Esophagus squamous epithelium (tissue), 5 donors: Measurements from ENCODE around the gene WNT4. TPM values are rescaled to one million over a fixed set of nuclear protein-coding genes. Genes with fewer than 3 reads are reported as not detected.

ENCODE experiments used
- DNase-seq: peaks from one replicate; lab custom pipeline; 2025; lab: John Stamatoyannopoulos, UW
- H3K27ac ChIP-seq, 4 donors: fragments of 200-600 bp; sonication (generic); one replicate each; pipeline ENCODE4 v1.5.1; 2016 to 2019; ENCODE audit warnings: mild to moderate bottlenecking in 1 of 4
- H3K27me3 ChIP-seq, 4 donors: fragments of 200-600 bp; sonication (generic); 1 replicate in 3 of 4; 2 replicates in 1 of 4; pipeline versions ENCODE4 v1.5.1 to v1.6.0; 2017 to 2021; ENCODE audit warnings: antibody characterized with exemption in 1 of 4
- H3K36me3 ChIP-seq, 3 donors: fragments of 200-600 bp; sonication (generic); one replicate each; pipeline ENCODE4 v1.5.1; 2016 to 2019
- H3K4me1 ChIP-seq, 3 donors: fragments of 200-600 bp; sonication (generic); one replicate each; pipeline ENCODE4 v1.5.1; 2017 to 2019
- H3K4me3 ChIP-seq, 4 donors: fragments of 200-600 bp; sonication (generic); 1 replicate in 3 of 4; 2 replicates in 1 of 4; pipeline ENCODE4 v1.5.1; 2016 to 2019; ENCODE audit warnings: mild to moderate bottlenecking in 2 of 4, moderate library complexity in 1 of 4
- H3K9me3 ChIP-seq, 3 donors: fragments of 200-600 bp; sonication (generic); one replicate each; pipeline ENCODE4 v1.5.1; 2016 to 2019
- CTCF ChIP-seq, 6 experiments: fragments of 450-650 bp in 4 of 6; fragments of 200-600 bp in 2 of 6; sonication (generic) in 2 of 6; IDR thresholded peaks; one replicate each; pipeline ENCODE4 v1.5.1; 2016 to 2019; ENCODE audit warnings: antibody characterized with exemption in 6 of 6, mild to moderate bottlenecking in 4 of 6, moderate library complexity in 4 of 6
- POLR2A ChIP-seq, 4 donors: fragments of 450-650 bp; IDR thresholded peaks; one replicate each; pipeline ENCODE4 v1.6.1; 2017; ENCODE audit warnings: antibody characterized with exemption in 4 of 4, mild to moderate bottlenecking in 4 of 4, moderate library complexity in 3 of 4
- WGBS, 2 donors: methylation state at CpG; one replicate each; pipeline ENCODE4 v1.1.5; 2018; 5-methylcytosine and 5-hydroxymethylcytosine counted together
- intact Hi-C: fragments of 100-400 bp; cut with DNase I; formaldehyde crosslinking; loops from one replicate; pipeline ENCODE4 v1.15.0; 2022
- total RNA-seq, 4 donors: library from RNA; depleted of rRNA; stranded (reverse); fragments of >200 nt; gene quantifications; one replicate each; pipeline ENCODE4 v1.1.0, GENCODE V29; 2016
- donor health status: DM: yes; HTN: yes; CAD: no.

The WNT4 gene
- total RNA-seq, 4 donors from 2014 or later = 4.8 to 11.9 (median 6.6) TPM

GRCh38 chr1:22188436-22188835 lies 45.5 kb upstream of the WNT4 start:
- no peaks in the 10 kb centered on the region for H3K9me3 ChIP-seq
- no peaks in the 10 kb centered on the region for H3K36me3 ChIP-seq
- peaks cover 0 to 49% (median 0%) of the 10 kb centered on the region in 4 donors for H3K27me3 ChIP-seq
- no peak overlapping the region for H3K4me3 ChIP-seq
- WGBS, 2 donors = 68 to 84% methylated on average over 3 of the region's 3 CpGs
- DNase-seq = no peak
- no peaks in the 10 kb centered on the region for H3K4me1 ChIP-seq
- H3K27ac ChIP-seq = no peak overlapping the region
- TF ChIP-seq POLR2A (IDR thresholded peaks at IDR 0.05) (no peak), CTCF (IDR thresholded peaks at IDR 0.05) (no peak)
- intact Hi-C loops = no loop called here

GRCh38 chr1:22186311-22186710 lies 43.4 kb upstream of the WNT4 start:
- WGBS, 2 donors = 85 to 88% methylated on average over 7 of the region's 7 CpGs

GRCh38 chr1:22184892-22185612 lies 42.2 kb upstream of the WNT4 start:
- Histone ChIP-seq H3K36me3 (no peaks in the 10 kb centered on the region), H3K9me3 (no peaks in the 10 kb centered on the region), H3K27ac (no peak overlapping the region), H3K27me3 (peaks cover 0 to 63% (median 0%) of the 10 kb centered on the region in 4 donors), H3K4me1 (no peaks in the 10 kb centered on the region), H3K4me3 (no peak overlapping the region)
- intact Hi-C loops = no loop called here
- no peak for DNase-seq
- no peak for TF ChIP-seq CTCF (IDR thresholded peaks at IDR 0.05)
- no peak for TF ChIP-seq POLR2A (IDR thresholded peaks at IDR 0.05)
- 40 to 51% methylated on average over 8 to 18 of the region's 21 CpGs for WGBS, 2 donors

More at GRCh38 chr1:22186311-22186710, 43.4 kb upstream of the WNT4 start:
- Histone ChIP-seq H3K36me3 (no peaks in the 10 kb centered on the region), H3K9me3 (no peaks in the 10 kb centered on the region), H3K4me1 (no peaks in the 10 kb centered on the region), H3K27me3 (peaks cover 0 to 63% (median 0%) of the 10 kb centered on the region in 4 donors), H3K4me3 (no peak overlapping the region), H3K27ac (no peak overlapping the region)
- TF ChIP-seq POLR2A (IDR thresholded peaks at IDR 0.05) (no peak), CTCF (IDR thresholded peaks at IDR 0.05) (no peak)
- no peak for DNase-seq
- intact Hi-C loops = no loop called here

- intact Hi-C loops = no loop called here
- no peak for DNase-seq
- no peak overlapping the region for H3K4me3 ChIP-seq
- no peaks in the 10 kb centered on the region for H3K4me1 ChIP-seq
- H3K27ac ChIP-seq = no peak overlapping the region
- H3K9me3 ChIP-seq = no peaks in the 10 kb centered on the region
- no peaks in the 10 kb centered on the region for H3K36me3 ChIP-seq
- WGBS, 2 donors = 63 to 92% methylated on average over 1 of the region's 1 CpG
- no peak for TF ChIP-seq POLR2A (IDR thresholded peaks at IDR 0.05)
- TF ChIP-seq CTCF (IDR thresholded peaks at IDR 0.05) = no peak
- peaks cover 0 to 61% (median 0%) of the 10 kb centered on the region in 4 donors for H3K27me3 ChIP-seq
Measured at GRCh38 chr1:22184454-22184853, 41.6 kb upstream of the WNT4 start.

- peaks cover 0 to 49% (median 0%) of the 10 kb centered on the region in 4 donors for H3K27me3 ChIP-seq
- intact Hi-C loops = no loop called here
- H3K27ac ChIP-seq = no peak overlapping the region
- no peaks in the 10 kb centered on the region for H3K4me1 ChIP-seq
- no peak overlapping the region for H3K4me3 ChIP-seq
- no peaks in the 10 kb centered on the region for H3K36me3 ChIP-seq
- no peak for DNase-seq
- no peaks in the 10 kb centered on the region for H3K9me3 ChIP-seq
- TF ChIP-seq POLR2A (IDR thresholded peaks at IDR 0.05) = no peak
- TF ChIP-seq CTCF (IDR thresholded peaks at IDR 0.05) = no peak
- WGBS, 2 donors = 17 to 40% methylated on average over 5 of the region's 11 CpGs
Measured at GRCh38 chr1:22182715-22183114, 39.8 kb upstream of the WNT4 start.
